T-cell (primary cell): Measurements from ENCODE around the gene ZDHHC8. TPM values are rescaled to one million over a fixed set of nuclear protein-coding genes. Genes with fewer than 3 reads are reported as not detected.

Experiments
- ATAC-seq, 4 experiments: fragments of 200-7000 bp in 3 of 4; fragments of 150-1000 bp in 1 of 4; cut with Tn5 transposase; replicated peaks in 1 of 4; 1 replicate in 3 of 4; 2 replicates in 1 of 4; pipeline ENCODE4 v1.10.0; 2021; ENCODE audit warnings: moderate library complexity in 3 of 4, mild to moderate bottlenecking in 2 of 4, moderate number of reproducible peaks in 1 of 4
- CTCF ChIA-PET, 2 donors: fragments of 300-600 bp; sonication (Branson Sonifier 250); formaldehyde crosslinking; loops; one replicate each; lab custom pipeline; 2022; ENCODE audit warnings: antibody characterized with exemption in 2 of 2; lab: Charles Lee
- POLR2A ChIA-PET, 2 donors: fragments of 300-600 bp; sonication (Branson Sonifier 250); formaldehyde crosslinking; loops; one replicate each; lab custom pipeline; 2022; ENCODE audit warnings: antibody characterized with exemption in 2 of 2; lab: Charles Lee
- DNase-seq, 35 experiments: peaks; one replicate each; pipeline versions ENCODE4 v3.0.0 to v3.0.0-alpha.2; 2013 to 2023
- H3K27ac ChIP-seq: one replicate; pipeline ENCODE4 v1.5.1; 2013; ENCODE audit warnings: low read length
- H3K27me3 ChIP-seq, 2 experiments: replicated peaks in 1 of 2; 1 replicate in 1 of 2; 2 replicates in 1 of 2; pipeline versions ENCODE4 v1.6.1 to v1.7.0; 2013; ENCODE audit warnings: low read length in 1 of 2, mixed read lengths in 1 of 2; ENCODE audit not compliant: control insufficient read depth in 2 of 2, insufficient read depth in 2 of 2; ENCODE audit errors: extremely low read depth in 1 of 2
- H3K36me3 ChIP-seq, 2 donors: 1 replicate in 1 of 2; 2 replicates in 1 of 2; pipeline versions ENCODE4 v1.6.1 to v1.7.0; 2013; ENCODE audit warnings: low read length in 1 of 2; ENCODE audit not compliant: control insufficient read depth in 2 of 2, insufficient read depth in 1 of 2; ENCODE audit errors: extremely low read depth in 1 of 2
- H3K4me1 ChIP-seq, 2 experiments: 1 replicate in 1 of 2; 2 replicates in 1 of 2; pipeline versions ENCODE4 v1.6.1 to v1.7.0; 2013; ENCODE audit warnings: low read length in 2 of 2, mixed read lengths in 1 of 2; ENCODE audit not compliant: insufficient read depth in 2 of 2, control insufficient read depth in 1 of 2; ENCODE audit errors: extremely low read depth in 1 of 2
- H3K4me3 ChIP-seq, 2 donors: 1 replicate in 1 of 2; 2 replicates in 1 of 2; pipeline versions ENCODE4 v1.5.1 to v1.7.0; 2013; ENCODE audit warnings: mild to moderate bottlenecking in 2 of 2, low read length in 1 of 2, moderate library complexity in 1 of 2; ENCODE audit not compliant: control insufficient read depth in 1 of 2; ENCODE audit errors: extremely low read depth in 1 of 2
- H3K9me3 ChIP-seq: 2 replicates; pipeline ENCODE4 v1.7.0; 2013
- H3K27ac Mint-ChIP-seq, 2 donors: one replicate each; pipeline ENCODE4 v1.8.0; 2020 to 2021; ENCODE audit warnings: mild to moderate bottlenecking in 2 of 2, mixed read lengths in 2 of 2
- H3K27me3 Mint-ChIP-seq, 2 donors: one replicate each; pipeline ENCODE4 v1.8.0; 2021 to 2022; ENCODE audit warnings: mixed read lengths in 2 of 2
- H3K36me3 Mint-ChIP-seq: one replicate; pipeline ENCODE4 v1.8.0; 2021; ENCODE audit warnings: mixed read lengths
- H3K4me1 Mint-ChIP-seq, 3 donors: one replicate each; pipeline ENCODE4 v1.8.0; 2020 to 2022; ENCODE audit warnings: mixed read lengths in 3 of 3, mild to moderate bottlenecking in 1 of 3
- H3K4me3 Mint-ChIP-seq, 3 donors: one replicate each; pipeline ENCODE4 v1.8.0; 2020 to 2022; ENCODE audit warnings: mild to moderate bottlenecking in 3 of 3, mixed read lengths in 3 of 3, moderate library complexity in 3 of 3
- H3K9me3 Mint-ChIP-seq, 3 donors: one replicate each; pipeline ENCODE4 v1.8.0; 2020 to 2022; ENCODE audit warnings: mixed read lengths in 3 of 3
- WGBS: methylation state at CpG from one replicate; pipeline ENCODE4 v1.1.5; 2013; ENCODE audit warnings: missing lambda C conversion rate; ENCODE audit not compliant: insufficient coverage; 5-methylcytosine and 5-hydroxymethylcytosine counted together
- total RNA-seq, 35 experiments: library from RNA in 6 of 35; stranded (reverse) in 6 of 35; fragments of 120-200 nt in 1 of 35; gene quantifications; one replicate each; pipeline versions ENCODE4 v1.2.1 to v1.2.4 and lab custom pipeline; 2013 to 2026

Gene ZDHHC8
- total RNA-seq, 5 donors from 2014 or later (not counting 1 experiment from before 2014, with no cell fraction given), result 68.4 to 102 (median 92.1) TPM

DNA sequence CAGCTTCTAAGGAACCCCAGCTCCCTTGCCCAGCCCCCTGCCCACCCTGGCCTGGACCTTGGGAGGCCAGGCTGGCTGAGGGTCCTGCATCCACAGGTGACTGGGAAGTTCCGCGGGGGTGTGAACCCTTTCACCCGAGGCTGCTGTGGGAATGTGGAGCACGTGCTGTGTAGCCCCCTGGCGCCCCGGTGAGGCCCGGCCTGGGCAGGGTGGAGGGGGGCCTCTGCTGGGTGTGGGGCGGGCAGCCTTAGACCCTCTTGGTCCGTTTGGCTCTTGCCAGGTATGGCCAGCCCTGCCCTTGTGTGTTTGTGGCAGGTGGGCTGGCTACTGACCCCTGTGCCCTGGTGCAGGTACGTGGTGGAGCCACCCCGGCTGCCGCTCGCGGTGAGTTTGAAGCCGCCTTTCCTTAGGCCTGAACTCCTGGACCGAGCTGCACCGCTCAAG lies 8.9 kb downstream of the ZDHHC8 start:
- peaks cover 6 to 21% (median 13%) of the 10 kb centered on the region in 3 donors for H3K4me1 Mint-ChIP-seq
- peaks cover 0 to 25% of the 10 kb centered on the region in 2 experiments for H3K4me1 ChIP-seq
- H3K27me3 Mint-ChIP-seq, result no peaks in the 10 kb centered on the region
- 96% methylated on average over 15 of the region's 17 CpGs for WGBS
- no peak overlapping the region for H3K27ac ChIP-seq
- ChIA-PET CTCF (no interaction called here), POLR2A (no interaction called here)
- H3K27me3 ChIP-seq, result no peaks in the 10 kb centered on the region
- H3K4me3 Mint-ChIP-seq, result no peak overlapping the region
- no peak for DNase-seq
- no peak overlapping the region for H3K4me3 ChIP-seq
- H3K9me3 Mint-ChIP-seq, result no peaks in the 10 kb centered on the region
- peaks cover 8 to 14% of the 10 kb centered on the region in 2 donors for H3K36me3 ChIP-seq
- no peaks in the 10 kb centered on the region for H3K9me3 ChIP-seq
- ATAC-seq, result no peak
- peaks cover 2% of the 10 kb centered on the region for H3K36me3 Mint-ChIP-seq
- no peak overlapping the region for H3K27ac Mint-ChIP-seq

DNA sequence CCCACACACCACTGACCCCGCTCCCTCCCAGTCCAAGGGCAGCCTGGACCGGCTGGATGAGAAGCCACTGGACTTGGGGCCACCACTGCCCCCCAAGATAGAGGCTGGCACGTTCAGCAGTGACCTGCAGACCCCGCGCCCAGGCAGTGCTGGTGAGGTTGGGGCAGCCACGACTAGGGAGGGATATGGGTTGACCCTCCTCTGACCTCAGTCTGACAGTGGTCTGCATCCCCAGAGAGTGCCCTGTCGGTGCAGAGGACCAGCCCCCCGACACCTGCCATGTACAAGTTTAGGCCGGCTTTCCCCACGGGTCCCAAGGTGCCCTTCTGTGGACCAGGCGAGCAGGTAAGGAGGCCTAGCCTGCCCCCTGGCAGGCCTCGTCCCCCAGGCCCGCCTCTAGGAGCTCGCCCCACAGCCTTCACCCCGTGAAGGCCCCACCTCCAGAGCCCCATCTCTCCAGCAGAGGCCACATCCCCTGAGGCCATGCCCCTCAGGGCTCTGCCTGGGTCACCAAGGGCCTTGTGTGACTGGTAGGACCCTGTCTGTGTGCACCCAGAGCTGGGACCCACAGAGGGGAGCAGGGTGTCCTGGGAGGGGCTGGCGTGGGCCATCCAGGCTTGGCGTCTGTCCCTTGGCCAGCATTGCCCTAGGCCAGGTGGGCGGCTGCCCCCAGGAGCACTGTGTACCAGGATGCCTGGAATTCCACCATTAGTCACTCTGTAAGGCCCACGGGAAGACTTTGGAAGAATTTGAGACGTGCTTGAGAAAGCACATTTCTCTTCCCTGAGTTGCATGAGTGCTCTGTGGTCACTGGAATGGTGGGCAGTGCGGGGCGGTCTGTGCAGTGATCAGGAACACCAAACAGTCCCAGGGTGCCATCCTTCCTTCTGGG lies 9.8 kb downstream of the ZDHHC8 start:
- Histone ChIP-seq H3K27ac (no peak overlapping the region), H3K9me3 (no peaks in the 10 kb centered on the region), H3K36me3 (peaks cover 8 to 14% of the 10 kb centered on the region in 2 donors), H3K4me3 (no peak overlapping the region), H3K27me3 (no peaks in the 10 kb centered on the region), H3K4me1 (peaks cover 0 to 17% of the 10 kb centered on the region in 2 experiments)
- Mint-ChIP-seq H3K9me3 (no peaks in the 10 kb centered on the region), H3K4me3 (no peak overlapping the region), H3K36me3 (peaks cover 2% of the 10 kb centered on the region), H3K27me3 (no peaks in the 10 kb centered on the region), H3K27ac (no peak overlapping the region), H3K4me1 (peaks cover 6 to 17% (median 9%) of the 10 kb centered on the region in 3 donors)
- DNase-seq (no peak), ATAC-seq (no peak)
- POLR2A ChIA-PET, result no interaction called here
- CTCF ChIA-PET, result no interaction called here
- 94% methylated on average over 18 of the region's 22 CpGs for WGBS

DNA sequence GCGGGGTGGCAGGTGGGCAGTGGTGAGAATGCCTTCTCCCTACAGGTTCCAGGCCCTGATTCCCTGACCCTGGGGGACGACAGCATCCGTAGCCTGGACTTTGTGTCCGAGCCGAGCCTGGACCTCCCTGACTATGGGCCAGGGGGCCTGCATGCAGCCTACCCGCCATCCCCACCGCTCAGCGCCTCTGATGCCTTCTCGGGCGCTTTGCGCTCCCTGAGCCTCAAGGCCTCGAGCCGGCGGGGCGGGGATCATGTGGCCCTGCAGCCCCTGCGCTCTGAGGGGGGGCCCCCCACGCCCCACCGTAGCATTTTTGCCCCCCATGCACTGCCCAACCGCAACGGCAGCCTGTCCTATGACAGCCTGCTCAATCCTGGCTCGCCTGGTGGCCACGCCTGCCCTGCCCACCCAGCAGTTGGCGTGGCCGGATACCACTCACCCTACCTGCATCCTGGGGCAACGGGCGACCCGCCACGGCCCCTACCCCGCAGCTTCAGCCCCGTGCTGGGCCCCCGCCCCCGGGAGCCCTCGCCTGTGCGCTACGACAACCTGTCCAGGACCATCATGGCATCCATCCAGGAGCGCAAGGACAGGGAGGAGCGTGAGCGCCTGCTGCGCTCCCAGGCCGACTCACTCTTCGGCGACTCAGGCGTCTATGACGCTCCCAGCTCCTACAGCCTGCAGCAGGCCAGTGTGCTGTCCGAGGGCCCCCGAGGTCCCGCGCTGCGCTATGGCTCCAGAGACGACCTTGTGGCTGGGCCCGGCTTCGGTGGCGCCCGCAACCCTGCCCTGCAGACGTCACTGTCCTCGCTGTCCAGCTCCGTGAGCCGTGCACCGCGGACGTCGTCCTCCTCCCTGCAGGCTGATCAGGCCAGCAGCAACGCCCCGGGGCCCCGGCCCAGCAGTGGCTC lies 11.4 kb downstream of the ZDHHC8 start:
- H3K27me3 ChIP-seq, result no peaks in the 10 kb centered on the region
- no peak overlapping the region for H3K27ac Mint-ChIP-seq
- H3K27me3 Mint-ChIP-seq, result no peaks in the 10 kb centered on the region
- no peaks in the 10 kb centered on the region for H3K9me3 ChIP-seq
- CTCF ChIA-PET, result no interaction called here
- 96% methylated on average over 59 of the region's 65 CpGs for WGBS
- peaks cover 0 to 4% of the 10 kb centered on the region in 2 experiments for H3K4me1 ChIP-seq
- H3K4me1 Mint-ChIP-seq, result peaks cover 0 to 8% (median 1%) of the 10 kb centered on the region in 3 donors
- no peak for ATAC-seq
- peaks cover 2% of the 10 kb centered on the region for H3K36me3 Mint-ChIP-seq
- no peak overlapping the region for H3K27ac ChIP-seq
- no peak overlapping the region for H3K4me3 Mint-ChIP-seq
- H3K9me3 Mint-ChIP-seq, result no peaks in the 10 kb centered on the region
- POLR2A ChIA-PET, result no interaction called here
- peaks cover 8 to 14% of the 10 kb centered on the region in 2 donors for H3K36me3 ChIP-seq
- no peak overlapping the region for H3K4me3 ChIP-seq
- no peak for DNase-seq

DNA sequence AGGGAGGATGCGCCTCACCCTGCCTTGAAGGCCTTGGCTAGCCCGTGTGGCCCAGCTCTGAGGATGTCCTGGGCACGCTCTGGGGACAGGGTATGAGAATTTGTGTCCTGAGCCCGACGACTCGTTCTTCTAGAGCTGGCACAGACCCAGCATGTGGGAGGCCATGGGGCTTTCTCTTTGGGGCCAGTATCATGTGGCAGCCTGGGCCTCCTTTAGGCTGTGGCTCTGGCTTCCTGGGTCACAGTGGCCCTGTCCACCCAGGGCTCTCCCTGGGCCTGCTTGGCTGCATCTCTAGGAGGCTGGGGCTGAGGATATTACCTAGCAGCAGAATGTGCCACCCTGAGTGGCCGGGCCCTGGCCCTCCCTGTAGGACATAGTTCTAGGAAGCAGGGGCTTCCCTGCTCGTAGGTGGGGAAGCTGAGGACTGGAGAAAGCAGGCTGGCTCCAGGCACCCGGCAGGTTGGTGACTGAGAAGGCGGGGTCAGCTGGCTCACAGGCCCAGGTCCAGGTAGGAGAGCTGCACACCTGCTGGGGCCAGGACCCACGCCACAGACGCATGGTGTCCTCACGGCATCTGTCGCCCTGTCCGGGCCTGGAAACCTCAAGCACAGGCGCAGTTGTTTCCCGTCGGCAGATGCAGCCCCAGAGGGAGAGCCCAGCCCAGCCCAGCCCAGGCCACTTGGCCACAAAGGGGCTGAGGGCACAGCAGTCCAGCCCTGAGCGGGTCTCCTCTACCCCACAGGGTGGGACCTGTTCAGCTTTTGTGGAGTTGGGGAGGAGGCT lies 12.5 kb downstream of the ZDHHC8 start:
- Mint-ChIP-seq H3K27ac (no peak overlapping the region), H3K36me3 (peaks cover 2% of the 10 kb centered on the region), H3K27me3 (no peaks in the 10 kb centered on the region), H3K4me3 (no peak overlapping the region), H3K4me1 (peaks cover 0 to 3% (median under 1%) of the 10 kb centered on the region in 3 donors), H3K9me3 (no peaks in the 10 kb centered on the region)
- ChIA-PET POLR2A (no interaction called here), CTCF (no interaction called here)
- no peak overlapping the region for H3K4me3 ChIP-seq
- 92% methylated on average over 14 of the region's 19 CpGs for WGBS
- H3K4me1 ChIP-seq, result no peaks in the 10 kb centered on the region
- no peak overlapping the region for H3K27ac ChIP-seq
- DNase-seq, result no peak
- no peaks in the 10 kb centered on the region for H3K9me3 ChIP-seq
- H3K27me3 ChIP-seq, result no peaks in the 10 kb centered on the region
- ATAC-seq, result no peak
- peaks cover 8 to 14% of the 10 kb centered on the region in 2 donors for H3K36me3 ChIP-seq

DNA sequence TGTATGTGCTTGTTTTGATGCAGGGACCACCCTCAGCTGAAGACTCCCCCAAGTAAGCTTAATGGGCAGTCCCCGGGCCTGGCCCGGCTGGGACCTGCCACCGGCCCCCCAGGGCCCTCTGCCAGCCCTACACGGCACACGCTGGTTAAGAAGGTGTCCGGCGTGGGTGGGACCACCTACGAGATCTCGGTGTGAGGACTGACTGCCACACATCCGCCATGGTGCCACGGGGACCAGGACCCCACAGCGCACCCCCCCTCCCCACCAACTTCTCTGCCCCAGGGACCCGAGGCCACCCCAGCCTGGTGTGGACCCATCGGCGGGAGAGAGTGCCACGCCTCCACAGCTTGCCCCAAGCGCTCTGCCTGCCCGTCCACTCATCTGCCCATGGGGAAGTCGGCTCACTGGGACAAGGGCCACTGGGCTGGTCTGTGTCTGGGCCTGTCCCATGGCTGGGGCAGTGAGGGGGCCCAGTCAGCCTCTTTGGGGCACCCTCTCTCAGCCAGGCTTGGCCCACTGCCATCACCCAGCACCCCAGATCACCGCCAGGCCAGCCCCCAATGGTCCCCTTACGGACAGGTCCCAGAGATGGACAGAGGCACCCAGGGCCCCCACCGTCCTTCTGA lies 13.7 kb downstream of the ZDHHC8 start:
- H3K9me3 ChIP-seq, result no peaks in the 10 kb centered on the region
- DNase-seq (no peak), ATAC-seq (no peak)
- Mint-ChIP-seq H3K9me3 (no peaks in the 10 kb centered on the region), H3K4me1 (no peaks in the 10 kb centered on the region), H3K27ac (no peak overlapping the region), H3K27me3 (no peaks in the 10 kb centered on the region), H3K36me3 (peaks cover 2% of the 10 kb centered on the region), H3K4me3 (no peak overlapping the region)
- POLR2A ChIA-PET, result no interaction called here
- H3K27ac ChIP-seq, result no peak overlapping the region
- peaks cover 7 to 8% of the 10 kb centered on the region in 2 donors for H3K36me3 ChIP-seq
- CTCF ChIA-PET, result no interaction called here
- WGBS, result 92% methylated on average over 18 of the region's 22 CpGs
- no peaks in the 10 kb centered on the region for H3K4me1 ChIP-seq
- no peak overlapping the region for H3K4me3 ChIP-seq
- no peaks in the 10 kb centered on the region for H3K27me3 ChIP-seq
